ENCODE data around the gene ARID1B.
A peak's percentile ranks its signal among the peaks of the same experiment; 100 is the strongest.
"Not testable (repeated sequence)": the region's sequence is repeated elsewhere in the genome, so short reads cannot be mapped to it uniquely, and the experiment has no call there.

Gene ARID1B

GRCh38 chr6:157033428-157034140, 256.4 kb downstream of the ARID1B start:
- DNase-seq: no peak

GRCh38 chr6:157034436-157035230, 257.5 kb downstream of the ARID1B start:
- no peak for DNase-seq

- DNase-seq: no peak
Measured at GRCh38 chr6:157035546-157035945, 258.4 kb downstream of the ARID1B start.

- DNase-seq: no peak
Measured at GRCh38 chr6:157036245-157036711, 259.1 kb downstream of the ARID1B start.

GRCh38 chr6:157037165-157037564, 260.0 kb downstream of the ARID1B start:
- no peak for DNase-seq

- DNase-seq: no peak
Measured at GRCh38 chr6:157038610-157039009, 261.4 kb downstream of the ARID1B start.

- DNase-seq: not testable (repeated sequence)
Measured at GRCh38 chr6:157039639-157040038, 262.5 kb downstream of the ARID1B start.

- no peak for DNase-seq
Measured at GRCh38 chr6:157040191-157040590, 263.0 kb downstream of the ARID1B start.

GRCh38 chr6:157045831-157046454, 268.8 kb downstream of the ARID1B start:
- DNase-seq: no peak

GRCh38 chr6:157046776-157047175, 269.6 kb downstream of the ARID1B start:
- no peak for DNase-seq

- DNase-seq: no peak
Measured at GRCh38 chr6:157047328-157047727, 270.1 kb downstream of the ARID1B start.

- DNase-seq: no peak
Measured at GRCh38 chr6:157047951-157048350, 270.8 kb downstream of the ARID1B start.

GRCh38 chr6:157049133-157049532, 272.0 kb downstream of the ARID1B start:
- DNase-seq: no peak

- DNase-seq: no peak
Measured at GRCh38 chr6:157050537-157051265, 273.5 kb downstream of the ARID1B start.

GRCh38 chr6:157054531-157054979, 277.4 kb downstream of the ARID1B start:
- peak; percentile 16 to 28 for DNase-seq

- DNase-seq: no peak
Measured at GRCh38 chr6:157055863-157056262, 278.7 kb downstream of the ARID1B start.

- DNase-seq: peak; percentile 46 to 54
Measured at GRCh38 chr6:157056275-157056674, 279.1 kb downstream of the ARID1B start.

GRCh38 chr6:157058574-157058973, 281.4 kb downstream of the ARID1B start:
- DNase-seq: no peak

- no peak for DNase-seq
Measured at GRCh38 chr6:157059781-157060180, 282.6 kb downstream of the ARID1B start.

GRCh38 chr6:157060440-157060952, 283.3 kb downstream of the ARID1B start:
- no peak for DNase-seq

- DNase-seq: no peak
Measured at GRCh38 chr6:157061770-157062594, 284.8 kb downstream of the ARID1B start.
